Activated effector memory CD4-positive, alpha-beta T cell treated with anti-CD3 and anti-CD28 coated beads, Interleukin-2, amount 50 U/mL, for 16 hours (primary cell): ENCODE data around the gene RGMA.

Experiments
- DNase-seq: peaks from one replicate; pipeline ENCODE4 v3.0.0-alpha.2; 2020

Gene RGMA

DNA sequence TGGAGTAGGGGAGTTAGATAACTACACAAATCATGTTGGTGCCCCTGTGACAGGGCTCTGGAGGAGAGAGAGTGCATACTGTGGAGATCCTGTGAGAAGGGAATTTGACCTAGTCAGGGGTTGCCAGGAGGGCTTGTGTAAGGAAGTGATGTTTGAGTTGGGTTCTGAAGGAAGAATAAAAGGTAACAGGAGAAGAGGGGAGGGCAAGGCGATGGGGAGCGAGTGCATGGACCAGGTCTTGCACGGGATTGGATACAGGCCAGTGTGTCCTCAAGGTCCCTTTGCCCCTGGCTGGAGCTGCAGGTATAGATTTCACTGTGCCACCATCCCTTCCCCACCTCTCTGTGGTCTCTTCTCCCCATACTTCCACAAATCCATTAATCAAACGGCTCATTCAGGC lies 83.9 kb downstream of the RGMA start:
- DNase-seq, result no peak

DNA sequence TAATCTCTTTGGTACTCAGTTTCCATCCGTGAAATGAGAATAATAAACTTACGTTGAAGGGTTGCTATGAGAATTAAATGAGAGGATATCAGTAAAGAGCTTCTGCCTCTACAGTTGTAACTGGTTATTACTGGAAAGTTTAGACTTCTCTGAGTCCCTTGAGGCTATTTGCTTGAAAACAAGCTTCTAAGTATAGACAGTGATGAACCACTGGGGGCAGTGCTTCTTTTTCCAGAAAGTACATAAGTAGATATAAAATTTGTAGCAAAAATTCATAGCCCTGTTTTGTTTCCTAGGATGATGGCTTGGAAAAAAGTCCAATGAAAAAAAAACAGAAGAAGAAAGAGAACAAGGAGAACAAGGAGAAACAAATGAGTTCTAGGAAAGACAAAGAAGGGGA lies 87.1 kb downstream of the RGMA start:
- no peak for DNase-seq

DNA sequence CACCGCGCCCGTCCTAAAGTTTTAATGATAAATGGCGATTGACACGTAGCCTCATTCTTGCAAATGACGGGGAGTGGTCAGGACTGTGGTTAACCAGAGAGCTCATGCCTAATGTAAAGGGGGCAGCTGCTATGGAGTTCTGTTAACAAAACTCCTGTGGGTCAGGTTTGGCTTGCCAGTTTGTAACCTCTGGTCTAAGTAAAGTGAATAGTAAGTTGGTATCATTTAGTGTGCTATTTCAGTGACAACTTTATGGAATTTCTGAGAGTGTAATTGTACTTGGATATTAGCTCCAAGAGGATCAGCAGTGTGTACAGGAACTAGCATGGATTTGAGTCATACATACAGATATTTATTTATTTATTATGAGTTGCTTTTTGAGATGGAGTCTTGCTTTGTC lies 87.9 kb downstream of the RGMA start:
- DNase-seq, result no peak

DNA sequence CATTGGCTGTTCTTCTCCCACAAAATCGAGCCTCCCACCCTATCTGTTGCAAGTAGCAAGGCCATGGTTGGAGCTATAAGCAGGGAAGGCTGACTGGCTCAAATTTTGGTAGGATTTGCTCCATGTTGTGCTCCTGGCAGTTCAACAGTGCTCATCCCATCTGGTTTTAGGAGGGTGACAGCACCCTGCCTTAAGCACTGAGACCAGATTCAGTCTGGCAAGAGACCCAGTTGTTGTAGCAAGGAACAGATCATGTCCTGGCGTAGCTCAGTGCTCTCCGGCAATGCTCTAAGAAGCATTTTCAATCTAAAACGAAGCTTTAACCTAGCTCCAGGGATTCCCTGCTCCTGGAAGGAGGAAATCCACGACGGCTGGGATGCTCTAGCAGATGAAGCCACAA lies 91.2 kb downstream of the RGMA start:
- no peak for DNase-seq

DNA sequence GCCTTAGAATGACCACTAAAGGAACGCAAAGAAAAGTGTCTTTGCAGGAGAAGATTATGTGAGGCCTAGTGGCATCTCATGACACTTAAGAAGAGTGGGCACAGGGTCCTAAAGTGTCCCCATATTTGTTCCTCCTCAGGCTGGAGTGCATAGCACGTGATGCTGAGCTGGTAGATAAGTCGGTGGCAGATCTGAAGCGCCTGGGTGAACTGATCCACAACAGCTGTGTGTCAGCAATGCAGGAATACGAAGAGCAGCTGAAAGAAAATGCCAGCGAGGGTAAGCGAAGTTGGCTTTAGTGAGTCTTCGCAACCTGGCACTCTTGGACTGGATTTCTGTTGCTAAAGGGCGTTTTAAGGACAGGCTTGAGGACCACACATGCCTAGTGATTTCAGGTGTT lies 96.3 kb downstream of the RGMA start:
- no peak for DNase-seq

DNA sequence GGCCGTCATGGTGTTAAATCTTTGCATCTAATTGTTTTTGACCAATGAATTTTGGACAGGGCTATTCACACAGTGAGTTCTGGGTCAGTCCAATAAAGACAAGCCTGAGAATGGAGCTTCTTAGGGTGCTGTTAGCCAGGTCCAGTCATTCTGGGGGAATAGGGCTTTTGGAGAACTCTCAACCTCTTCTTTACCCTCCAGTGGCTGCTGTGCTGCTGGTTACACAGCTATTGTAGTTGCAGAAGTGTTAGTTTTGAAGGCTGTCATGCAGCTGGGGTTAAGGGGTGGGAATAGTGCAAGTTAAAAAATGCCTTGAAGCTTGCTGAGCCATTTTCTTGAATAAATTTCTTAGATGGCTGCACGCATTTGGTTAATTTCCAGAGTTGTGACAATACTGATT lies 99.0 kb downstream of the RGMA start:
- DNase-seq, result no peak

DNA sequence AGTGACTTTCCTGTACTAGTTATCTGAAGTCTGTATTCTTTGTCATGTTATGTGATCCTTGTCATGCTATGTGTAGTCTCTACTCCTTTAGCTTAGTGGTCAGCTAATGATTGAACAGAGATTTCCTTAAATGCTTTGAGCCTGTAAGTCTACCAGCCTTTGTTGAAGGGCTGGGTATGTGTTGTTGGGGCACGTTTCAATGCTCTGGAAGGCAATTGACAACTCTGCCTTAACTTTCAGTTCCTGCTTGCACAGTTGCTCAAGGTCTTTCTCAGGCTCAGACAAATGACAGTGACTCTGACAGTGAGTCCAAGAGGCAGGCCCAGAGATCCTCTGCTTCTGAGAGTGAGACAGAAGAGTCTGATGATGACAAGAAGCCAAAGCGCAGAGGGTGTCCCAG lies 99.5 kb downstream of the RGMA start:
- no peak for DNase-seq
